ENCODE measurements around the gene C3orf52.

GRCh38 chr3:112089956-112090886, 4.0 kb downstream of the C3orf52 start:
- TF ChIP-seq POLR2AphosphoS5 (IDR thresholded peaks at IDR 0.05) (no peak), EP300 (IDR thresholded peaks at IDR 0.05) (no peak), POLR2A (IDR thresholded peaks at IDR 0.05; ENCODE audit: low read depth) (no peak)
- TF ChIP-seq, protein P1, sequence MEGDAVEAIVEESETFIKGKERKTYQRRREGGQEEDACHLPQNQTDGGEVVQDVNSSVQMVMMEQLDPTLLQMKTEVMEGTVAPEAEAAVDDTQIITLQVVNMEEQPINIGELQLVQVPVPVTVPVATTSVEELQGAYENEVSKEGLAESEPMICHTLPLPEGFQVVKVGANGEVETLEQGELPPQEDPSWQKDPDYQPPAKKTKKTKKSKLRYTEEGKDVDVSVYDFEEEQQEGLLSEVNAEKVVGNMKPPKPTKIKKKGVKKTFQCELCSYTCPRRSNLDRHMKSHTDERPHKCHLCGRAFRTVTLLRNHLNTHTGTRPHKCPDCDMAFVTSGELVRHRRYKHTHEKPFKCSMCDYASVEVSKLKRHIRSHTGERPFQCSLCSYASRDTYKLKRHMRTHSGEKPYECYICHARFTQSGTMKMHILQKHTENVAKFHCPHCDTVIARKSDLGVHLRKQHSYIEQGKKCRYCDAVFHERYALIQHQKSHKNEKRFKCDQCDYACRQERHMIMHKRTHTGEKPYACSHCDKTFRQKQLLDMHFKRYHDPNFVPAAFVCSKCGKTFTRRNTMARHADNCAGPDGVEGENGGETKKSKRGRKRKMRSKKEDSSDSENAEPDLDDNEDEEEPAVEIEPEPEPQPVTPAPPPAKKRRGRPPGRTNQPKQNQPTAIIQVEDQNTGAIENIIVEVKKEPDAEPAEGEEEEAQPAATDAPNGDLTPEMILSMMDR (IDR thresholded peaks at IDR 0.05), result no peak

Measured in esophagus muscularis mucosa (tissue), 4 donors.